Activated CD4-positive, CD25-positive, alpha-beta regulatory T cell treated with anti-CD3 and anti-CD28 coated beads, Interleukin-2, amount 50 U/mL, for 16 hours (primary cell): ENCODE data around the gene TBC1D9B.
"Not testable (repeated sequence)": the region's sequence is repeated elsewhere in the genome, so short reads cannot be mapped to it uniquely, and the experiment has no call there.

Experiments
- DNase-seq: peaks from one replicate; pipeline ENCODE4 v3.0.0-alpha.2; 2020; ENCODE audit warnings: low read depth, low spot score

The TBC1D9B gene

DNA sequence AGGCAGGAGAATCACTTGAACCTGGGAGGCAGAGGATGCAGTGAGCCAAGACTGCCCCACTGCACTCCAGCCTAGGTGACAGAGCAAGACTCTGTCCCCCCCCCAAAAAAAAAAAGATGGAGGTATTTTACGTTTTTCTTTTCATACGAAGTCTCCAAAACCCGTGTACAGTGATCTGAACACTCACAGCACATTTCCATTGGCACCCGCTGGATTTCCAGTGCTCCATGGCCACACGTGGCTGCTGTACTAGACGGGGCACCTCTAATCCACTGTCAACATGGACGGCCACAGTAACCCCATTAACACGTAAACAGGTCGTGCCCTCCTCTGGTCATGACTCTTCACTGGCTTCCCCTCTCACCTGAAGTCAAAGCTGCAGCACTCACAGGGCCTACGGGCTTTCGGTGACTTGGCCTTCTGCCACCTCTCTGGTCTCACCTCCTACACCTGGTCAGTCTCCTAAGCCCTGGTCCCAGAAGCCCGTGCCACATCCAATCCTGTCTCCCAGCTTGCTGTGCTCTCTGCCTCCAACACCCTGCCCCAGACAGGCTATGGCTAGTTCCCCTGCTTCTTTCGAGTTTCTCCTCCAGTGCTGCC is 22.1 kb downstream of the TBC1D9B start:
- no peak for DNase-seq

DNA sequence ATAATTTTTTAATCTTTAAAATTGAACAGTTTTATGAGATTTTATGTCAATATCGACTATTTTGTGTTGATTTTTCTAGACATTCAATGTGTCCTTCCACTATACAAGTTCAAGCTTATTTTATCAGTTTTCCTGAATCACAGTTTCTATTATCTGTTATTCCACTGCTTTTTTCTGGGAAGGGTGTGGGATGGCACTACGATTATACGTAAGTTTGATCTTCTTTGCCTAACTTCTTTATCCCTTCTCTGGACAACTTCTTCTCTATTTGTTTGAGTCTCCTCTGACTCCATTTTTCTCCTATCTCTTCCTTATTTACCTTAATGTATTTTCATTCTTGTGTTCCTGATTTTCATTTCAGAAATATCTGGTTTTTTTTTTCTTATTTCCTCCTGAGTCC is 24.5 kb downstream of the TBC1D9B start:
- DNase-seq: no peak

DNA sequence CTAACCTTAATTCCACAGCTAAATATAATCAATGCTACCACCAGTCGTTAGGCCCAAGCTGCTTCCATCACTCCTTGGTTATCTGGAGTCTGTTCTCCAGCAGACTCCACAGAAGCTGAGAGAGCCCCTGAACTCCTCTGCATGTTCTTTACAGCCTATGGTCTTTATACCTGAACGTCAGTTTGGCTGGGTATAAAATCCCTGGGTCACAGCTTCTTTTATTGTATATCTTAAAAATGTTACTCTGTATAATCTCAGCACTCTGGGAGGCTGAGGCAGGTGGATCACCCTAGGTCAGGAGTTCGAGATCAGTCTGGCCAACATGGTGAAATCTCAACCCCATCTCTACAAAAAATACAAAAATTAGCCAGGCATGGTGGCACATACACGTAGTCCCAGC is 25.4 kb downstream of the TBC1D9B start:
- DNase-seq: no peak

DNA sequence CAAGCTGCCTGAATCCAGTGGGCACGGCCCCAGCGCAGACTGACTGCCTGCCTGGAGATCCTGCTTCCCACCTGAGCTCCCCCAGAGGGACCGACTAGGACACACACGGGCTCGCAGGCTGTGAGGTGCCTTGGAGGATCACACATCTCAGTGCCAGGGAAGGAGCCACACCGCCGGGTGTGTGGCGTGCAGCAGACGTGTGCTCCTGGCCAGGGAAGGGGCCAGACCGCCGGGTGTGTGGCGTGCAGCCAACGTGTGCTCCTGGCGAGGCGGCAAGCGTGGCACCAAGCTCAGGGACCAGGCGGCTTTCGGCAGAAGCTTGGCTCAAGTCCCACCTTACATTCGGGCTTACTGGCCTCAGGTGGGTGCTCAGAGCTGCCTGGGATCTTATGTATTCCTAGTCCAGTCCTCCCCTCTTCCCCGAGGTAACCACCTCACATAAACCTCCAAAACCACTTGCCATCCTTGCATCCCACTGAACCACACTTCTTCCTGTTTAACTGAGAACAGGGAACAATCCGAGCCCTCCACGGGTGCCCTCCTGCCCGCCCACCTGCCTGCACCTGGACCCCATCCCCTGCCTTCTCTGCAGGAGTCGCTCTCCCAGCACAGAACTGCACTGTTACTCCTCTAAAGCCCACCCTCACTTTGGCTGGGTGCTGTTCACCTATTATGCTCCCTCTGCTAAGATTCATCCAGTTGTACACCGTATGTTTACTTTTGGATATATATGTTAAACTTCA is 26.7 kb downstream of the TBC1D9B start:
- DNase-seq: no peak

DNA sequence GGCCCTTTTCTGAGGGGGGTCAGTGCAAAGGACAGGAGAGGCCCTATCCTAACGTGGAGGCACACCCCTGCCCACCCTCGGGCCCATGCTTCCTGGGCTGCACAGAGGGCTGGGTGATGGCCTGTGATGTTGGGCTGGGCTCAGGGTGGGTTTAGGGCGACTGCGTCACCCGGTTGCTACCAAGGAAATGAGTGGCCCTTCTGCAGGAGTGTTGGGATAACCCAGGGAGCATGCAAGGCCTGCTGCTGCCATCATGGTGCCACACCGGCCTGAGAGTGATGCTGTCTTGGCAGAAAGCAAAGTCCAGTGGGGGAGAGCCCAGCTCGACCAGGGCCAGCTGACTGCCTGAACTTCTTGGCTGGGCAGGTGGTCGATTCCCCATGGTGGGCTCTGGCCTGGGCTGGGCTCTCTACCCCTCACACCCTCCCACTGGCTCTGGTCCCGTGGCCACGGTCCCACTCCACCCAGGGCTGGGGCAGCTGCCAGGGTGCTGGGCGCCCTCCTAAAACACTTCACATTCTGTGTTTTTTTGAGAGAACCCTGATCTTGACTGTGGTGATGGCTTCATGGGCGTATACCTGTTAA is 27.5 kb downstream of the TBC1D9B start:
- DNase-seq: no peak

DNA sequence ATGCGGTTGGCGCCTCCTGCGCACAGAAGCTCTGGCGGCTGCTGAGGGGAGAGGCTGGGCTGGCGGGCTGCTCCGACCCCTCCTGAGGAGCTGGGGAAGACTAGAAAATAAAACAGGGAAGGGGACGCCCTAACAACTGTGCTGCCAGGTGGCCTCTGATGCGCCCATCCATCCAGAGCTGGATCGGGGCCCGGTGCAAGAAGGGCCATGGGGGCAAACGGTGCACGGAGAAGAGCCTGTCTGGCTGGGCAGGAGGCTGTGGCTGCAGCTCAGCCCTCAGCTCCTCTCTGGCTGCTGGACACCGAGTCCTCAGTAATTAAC is 28.0 kb downstream of the TBC1D9B start:
- DNase-seq: no peak

DNA sequence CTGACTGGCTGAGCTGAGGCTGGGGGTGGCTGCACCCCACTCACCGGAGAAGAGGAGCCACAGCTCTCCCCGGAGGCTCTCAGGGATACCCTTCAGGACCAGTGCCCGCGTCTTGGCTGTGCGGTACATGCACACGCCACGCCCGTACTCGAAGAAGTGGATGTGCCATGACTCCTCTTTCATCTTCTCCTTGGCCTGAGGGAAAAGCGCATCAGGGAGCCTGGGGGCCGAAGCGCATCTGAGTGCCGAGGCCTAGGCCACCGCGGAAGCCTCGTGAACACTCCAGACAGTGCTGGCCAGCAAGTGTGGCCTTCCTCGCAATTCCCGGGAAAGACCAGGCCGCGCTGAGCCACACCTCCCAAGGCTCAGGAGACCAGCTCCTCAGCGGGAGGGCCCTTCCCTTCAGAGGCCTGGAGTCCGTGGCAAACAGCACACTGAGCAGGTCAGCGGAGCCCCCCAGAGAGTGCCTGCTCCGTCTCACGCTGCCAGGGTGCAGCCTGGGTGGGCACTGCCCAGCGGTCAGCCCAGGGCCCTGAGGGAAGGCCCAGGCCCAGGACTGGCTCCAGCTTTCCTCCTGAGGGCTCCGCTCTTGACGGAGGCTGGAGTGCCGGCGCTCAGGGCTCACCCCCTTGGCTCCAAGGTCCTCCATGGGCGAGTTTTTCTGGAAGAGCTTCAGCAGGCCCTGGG is 28.6 kb downstream of the TBC1D9B start:
- no peak for DNase-seq

DNA sequence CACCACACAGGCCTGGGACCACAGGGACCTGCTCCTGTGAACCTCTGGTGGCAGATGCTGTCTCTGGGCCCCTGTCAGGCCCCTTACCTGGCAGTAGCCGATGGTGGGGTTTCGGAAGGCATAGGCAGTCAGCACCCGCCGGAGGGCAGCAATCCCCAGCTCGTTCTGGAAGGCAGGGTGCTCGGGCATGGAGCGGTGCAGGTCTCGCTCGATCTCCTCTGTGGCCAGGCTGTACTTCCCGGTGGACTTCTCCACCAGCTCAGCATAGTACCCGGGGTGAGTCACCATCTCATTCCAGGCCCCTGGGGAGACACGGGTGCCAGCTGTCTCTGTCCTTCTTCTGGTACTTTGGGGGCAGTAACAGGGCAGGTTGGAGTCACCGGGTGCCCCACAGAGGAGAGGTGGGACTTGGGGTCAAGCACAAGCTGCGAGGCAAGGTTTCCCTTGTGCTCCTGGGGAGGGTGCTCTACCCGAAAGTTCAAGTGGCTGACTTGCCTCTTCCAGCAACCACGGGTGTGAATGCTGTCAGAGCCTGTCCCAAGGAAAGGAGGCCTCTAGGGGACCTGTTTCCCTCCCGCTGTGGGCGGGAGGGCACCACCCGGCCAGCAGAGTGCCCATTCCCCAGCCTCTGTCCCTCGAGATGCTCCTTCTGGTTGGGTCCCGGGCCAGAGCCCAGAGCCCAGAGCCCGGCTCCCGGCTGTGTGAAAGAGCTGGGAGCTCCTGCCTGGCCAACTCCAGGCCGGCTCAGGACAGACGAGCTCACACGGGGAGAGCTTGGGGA is 29.3 kb downstream of the TBC1D9B start:
- DNase-seq: no peak

DNA sequence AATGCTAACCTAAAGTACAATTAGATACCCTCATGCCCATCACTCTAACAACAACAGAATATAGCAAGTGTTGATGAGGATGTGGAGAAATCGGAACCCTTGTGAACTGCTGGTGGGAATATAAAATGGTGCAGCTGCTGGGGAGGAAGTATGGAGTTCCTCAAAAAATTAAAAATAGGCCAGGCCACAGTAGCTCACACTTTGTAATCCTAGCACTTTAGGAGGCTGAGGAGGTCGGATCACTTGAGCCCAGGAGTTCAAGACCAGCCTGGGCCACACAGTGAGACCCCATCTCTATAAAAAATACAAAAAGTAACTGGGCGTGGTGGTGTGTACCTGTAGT is 31.1 kb downstream of the TBC1D9B start:
- DNase-seq: no peak

DNA sequence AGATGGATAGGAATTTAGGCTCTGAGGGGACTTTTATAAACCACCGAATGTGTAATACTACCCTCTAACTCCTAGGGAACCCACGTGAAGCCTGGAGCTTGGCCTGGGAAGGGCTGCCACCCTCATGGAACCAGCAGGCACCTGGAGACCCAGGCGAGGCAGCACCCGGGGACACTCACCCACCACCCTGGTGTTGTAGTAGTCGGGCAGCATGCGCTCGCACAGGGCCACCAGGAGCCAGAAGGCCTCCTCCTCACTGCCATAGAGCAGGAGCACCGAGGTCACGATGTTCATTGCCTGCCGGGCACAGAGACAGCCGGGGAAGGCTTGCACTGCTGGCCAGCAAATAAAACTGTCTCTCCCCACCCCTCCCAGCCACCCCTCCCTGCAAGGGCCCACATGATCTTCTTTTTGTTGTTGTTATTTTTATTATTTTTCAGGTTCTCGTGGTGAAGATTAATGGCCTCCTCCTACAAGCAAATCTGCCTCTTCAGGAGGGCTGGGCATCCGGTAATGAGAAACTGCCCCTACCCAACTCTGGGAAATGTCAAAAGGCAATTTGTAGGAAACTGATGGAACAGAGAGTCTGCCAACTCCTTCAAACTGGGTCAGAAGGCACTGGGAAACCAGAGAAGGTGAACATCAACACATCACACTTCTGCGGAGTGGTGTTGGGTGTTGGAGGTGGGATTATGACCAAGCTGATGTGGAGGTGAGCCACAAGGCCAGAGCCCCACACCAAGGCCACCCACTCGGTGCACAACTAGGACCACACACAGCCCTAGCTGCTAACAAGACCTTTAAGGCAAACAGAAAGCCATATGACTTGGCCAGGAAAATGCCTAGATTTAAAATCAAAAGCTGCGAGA is 31.7 kb downstream of the TBC1D9B start:
- DNase-seq: no peak

DNA sequence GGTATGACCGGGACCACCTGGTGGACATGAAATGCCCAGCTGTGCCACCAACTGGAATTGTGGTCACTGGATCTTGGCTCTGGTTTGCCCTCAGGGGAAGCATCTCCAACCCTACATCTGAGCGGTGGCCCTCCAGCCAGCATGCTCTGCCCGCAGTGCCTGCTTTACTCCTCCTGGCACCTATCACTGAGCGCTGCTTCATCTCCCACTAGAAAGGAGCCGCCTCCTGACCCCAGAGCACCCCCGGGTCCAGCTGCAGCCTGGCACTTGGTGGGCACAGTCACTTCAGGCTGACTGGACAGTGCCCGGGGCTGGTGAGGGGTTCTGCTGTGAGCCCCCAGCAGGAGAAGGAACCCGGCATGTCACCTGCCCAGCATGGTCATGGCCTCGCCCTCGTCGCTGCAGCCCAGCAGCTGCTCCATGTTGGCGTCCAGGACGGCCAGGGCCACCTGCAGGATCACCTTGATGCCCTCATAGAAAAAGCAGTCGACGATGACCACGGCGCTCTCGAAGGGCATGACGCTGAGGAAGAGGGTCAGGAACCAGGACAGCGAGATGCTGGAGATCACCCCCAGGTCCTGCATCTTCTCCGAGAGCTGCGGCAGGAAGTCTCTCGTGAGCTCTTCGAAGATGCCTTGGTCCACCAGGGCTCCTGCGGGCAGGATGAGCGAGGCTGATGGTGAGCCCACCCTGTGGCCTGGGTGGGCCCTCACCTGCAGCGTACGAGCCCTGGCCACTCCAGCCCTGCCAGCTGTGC is 33.0 kb downstream of the TBC1D9B start:
- no peak for DNase-seq

DNA sequence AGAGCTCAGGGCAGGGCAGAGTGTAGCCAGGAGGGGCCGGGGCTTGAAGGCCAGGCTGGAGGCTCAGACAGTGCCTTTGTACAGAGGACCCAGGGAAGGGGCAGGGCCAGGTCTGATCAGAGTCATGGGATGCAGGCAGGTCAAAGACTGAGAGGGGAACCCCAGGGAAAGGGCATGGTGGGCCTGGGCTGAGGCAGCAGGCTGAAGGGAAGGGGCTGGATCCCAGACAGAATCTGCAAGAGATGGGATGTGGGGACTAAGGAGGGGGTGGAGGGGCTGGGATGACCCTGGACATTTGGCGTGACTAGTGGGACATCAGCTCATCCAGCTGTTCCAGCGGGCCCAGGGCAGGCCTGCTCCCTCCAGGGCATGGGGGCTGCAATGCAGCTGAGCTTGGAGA is 33.6 kb downstream of the TBC1D9B start:
- no peak for DNase-seq

DNA sequence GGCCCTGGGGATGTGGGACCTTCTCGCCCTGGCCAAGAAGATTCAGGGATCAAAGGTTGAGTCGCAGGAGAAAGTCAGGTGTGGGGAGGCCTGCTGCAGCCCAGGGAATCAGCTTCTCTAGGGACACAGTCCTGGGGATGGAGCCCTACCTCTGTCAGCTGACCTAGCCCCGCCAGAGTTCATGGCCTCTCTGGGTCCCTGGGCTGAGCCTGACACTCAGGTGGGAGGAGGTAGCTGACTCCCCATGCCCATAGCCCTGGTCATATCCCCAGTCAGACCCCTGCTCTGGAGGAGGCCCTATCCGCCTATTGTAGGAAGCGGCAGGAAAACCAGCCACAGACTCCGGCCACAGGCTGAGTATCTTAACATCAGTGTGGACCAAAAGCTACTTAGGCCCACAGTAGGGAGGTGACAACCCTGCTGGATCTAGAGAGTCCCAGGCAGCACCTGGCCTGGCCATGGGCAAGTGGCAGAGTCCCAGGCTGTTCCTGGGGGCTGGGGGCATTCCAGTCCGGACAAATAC is 34.0 kb downstream of the TBC1D9B start:
- DNase-seq: no peak

DNA sequence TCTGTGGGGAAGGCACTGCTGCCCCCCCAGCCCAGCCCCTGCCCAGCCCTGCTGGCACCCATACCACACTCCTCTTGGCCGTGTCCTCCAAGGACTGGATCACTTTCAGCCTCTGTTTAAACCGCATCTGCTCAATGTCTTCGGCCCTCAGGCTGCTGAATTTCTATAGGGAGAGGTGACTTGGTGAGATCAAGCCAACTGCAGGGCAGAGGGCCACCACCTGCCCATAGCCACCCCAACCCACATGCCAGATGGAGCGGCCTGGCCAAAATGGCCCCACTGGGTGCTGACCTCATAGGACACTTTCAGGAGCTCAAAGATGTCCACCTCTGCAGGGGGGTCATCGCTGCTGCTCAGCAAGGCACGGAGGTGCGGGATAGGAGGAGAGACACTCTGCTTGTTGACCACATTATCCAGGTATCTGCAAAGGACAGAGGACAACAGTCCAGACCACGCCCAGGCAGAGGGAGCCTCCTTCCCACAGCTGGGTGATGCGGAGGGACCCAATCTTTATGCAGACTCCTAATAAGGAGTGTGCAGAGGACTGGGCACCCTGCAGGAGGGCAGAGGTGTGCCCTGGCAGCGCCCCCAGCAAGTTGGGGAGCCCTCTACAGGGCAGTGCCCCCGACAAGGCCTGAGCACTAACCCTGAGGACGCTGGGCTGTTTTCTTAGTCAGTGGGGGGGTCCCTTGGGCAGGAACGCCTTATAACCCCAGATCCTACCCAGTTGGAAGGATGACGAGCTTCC is 34.7 kb downstream of the TBC1D9B start:
- no peak for DNase-seq

DNA sequence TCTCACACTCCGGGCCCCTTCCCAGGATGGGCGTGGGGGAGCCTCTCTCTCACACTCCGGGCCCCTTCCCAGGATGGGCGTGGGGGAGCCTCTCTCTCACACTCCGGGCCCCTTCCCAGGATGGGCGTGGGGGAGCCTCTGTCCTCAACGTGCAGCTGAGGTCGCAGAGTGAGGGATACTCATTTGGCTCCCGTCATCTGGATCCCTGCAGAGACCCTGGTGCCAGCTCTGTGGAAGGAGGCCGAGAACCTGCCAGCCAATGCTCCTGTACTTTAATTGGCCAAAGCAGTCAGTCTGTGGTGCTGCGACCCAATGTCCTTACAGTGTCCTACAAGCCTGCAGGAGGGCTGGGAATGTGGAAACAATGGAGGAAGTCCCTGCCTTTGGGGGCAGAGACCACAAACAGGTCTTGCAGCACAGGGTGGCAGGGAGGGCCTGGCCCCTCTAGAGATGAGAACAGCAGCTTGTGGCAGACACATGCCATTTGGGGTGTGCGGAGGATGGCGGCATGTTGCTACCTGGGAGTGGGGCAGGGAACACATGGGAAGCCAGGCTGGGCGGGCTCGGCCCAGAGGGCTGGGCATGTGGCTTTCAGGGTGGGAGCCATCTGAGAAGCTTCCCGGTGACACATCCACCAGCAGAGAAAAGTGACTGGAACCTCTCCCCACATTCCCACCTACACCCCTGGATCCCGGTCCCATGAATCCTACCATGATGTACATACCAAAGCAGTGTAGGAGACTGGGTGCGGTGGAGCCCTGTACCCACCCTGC is 35.5 kb downstream of the TBC1D9B start:
- DNase-seq: no peak

DNA sequence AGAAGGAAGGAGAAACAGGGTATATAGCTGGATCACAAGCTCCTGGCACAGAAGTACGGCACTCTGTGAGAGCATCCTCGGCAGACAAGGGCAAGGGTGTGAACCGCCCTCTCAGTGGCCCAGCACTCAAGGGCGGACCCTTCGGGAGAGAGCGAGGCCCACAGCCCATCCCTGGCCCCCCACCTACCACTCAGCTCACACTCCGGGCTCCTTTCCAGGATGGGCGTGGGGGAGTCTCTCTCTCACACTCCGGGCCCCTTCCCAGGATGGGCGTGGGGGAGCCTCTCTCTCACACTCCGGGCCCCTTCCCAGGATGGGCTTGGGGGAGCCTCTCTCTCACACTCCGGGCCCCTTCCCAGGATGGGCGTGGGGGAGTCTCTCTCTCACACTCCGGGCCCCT is 36.2 kb downstream of the TBC1D9B start:
- not testable (repeated sequence) for DNase-seq

DNA sequence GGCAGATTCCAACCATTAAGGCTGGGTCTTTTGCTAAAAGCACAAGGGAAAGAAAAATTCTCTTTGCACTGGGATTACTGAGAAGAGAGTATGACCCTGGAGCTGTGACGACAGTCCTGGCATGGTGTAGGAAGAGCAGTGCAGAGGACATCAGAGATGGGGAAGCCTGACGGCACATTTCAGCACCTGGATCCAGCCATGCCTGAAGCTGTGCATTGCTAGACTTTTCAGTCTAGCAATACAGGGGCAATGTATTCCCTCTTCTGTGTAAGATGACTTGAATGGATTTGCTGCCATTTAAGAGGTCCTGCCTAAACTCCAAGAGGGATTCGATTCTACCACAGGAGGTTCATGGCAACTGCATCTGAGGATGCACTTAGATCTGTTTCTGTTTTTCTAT is 36.7 kb downstream of the TBC1D9B start:
- DNase-seq: no peak

DNA sequence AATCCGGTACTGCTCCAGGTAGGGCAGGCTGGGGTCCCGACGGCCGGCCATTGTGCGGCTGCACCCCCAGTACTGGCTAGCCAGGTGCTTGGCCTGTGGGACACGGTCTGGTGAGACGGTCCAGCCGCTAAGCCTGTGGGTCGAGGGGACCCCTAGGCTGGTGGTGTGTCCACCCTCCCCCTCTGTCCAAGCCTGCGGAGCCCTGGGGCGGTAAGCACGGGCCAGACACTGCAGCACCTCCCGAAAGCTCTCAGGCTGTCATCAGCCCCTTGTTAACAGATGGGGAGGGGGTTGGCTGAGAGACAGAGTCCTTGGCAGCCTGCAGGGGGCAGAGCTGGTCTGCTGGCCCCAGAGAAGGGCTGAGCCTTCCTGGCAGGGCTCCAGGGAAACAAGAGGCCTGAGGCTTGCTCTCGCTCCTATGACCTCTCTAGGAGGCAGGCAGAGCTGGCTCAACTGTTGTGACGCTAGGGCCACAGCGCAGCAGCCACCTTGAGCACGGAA is 37.2 kb downstream of the TBC1D9B start:
- DNase-seq: no peak
